Kidney (tissue), 14 donors: ENCODE results near the gene TMSB4X. TPM values are rescaled to one million over a fixed set of nuclear protein-coding genes. Genes with fewer than 3 reads are reported as not detected.

Source experiments
- DNase-seq, 5 donors: peaks; one replicate each; pipeline ENCODE4 v3.0.0-alpha.2; 2013 to 2020
- FAIRE-seq: peaks from 2 replicates; lab custom pipeline; 2012; peaks lifted over from hg19 to GRCh38; lab: Jason Lieb, UNC
- H3K27ac ChIP-seq, 2 donors: one replicate each; pipeline ENCODE4 v1.7.0; 2013; ENCODE audit warnings: low read depth in 2 of 2, low read length in 2 of 2, inconsistent platforms in 1 of 2
- H3K27me3 ChIP-seq: one replicate; pipeline ENCODE4 v1.7.1; 2013; ENCODE audit warnings: low read length, inconsistent platforms; ENCODE audit not compliant: control insufficient read depth, insufficient read depth
- H3K36me3 ChIP-seq, 3 donors: one replicate each; pipeline versions ENCODE4 v1.7.0 to v1.7.1; 2013; ENCODE audit warnings: low read length in 3 of 3, control low read depth in 1 of 3, inconsistent platforms in 1 of 3; ENCODE audit not compliant: insufficient read depth in 3 of 3, control insufficient read depth in 2 of 3
- H3K4me1 ChIP-seq, 3 donors: one replicate each; pipeline versions ENCODE4 v1.7.0 to v1.7.1; 2013; ENCODE audit warnings: low read length in 3 of 3, inconsistent platforms in 1 of 3, low read depth in 1 of 3; ENCODE audit not compliant: control insufficient read depth in 2 of 3, insufficient read depth in 2 of 3
- H3K4me3 ChIP-seq, 3 donors: one replicate each; pipeline versions ENCODE4 v1.7.0 to v1.8.1; 2013; ENCODE audit warnings: low read length in 3 of 3, control low read depth in 1 of 3, inconsistent platforms in 1 of 3
- H3K9ac ChIP-seq, 3 donors: one replicate each; pipeline versions ENCODE4 v1.7.0 to v1.7.1; 2013; ENCODE audit warnings: low read length in 3 of 3, control low read depth in 1 of 3, inconsistent platforms in 1 of 3
- H3K9me3 ChIP-seq, 3 donors: one replicate each; pipeline versions ENCODE4 v1.7.0 to v1.7.1; 2013; ENCODE audit warnings: low read length in 3 of 3, control low read depth in 1 of 3, inconsistent platforms in 1 of 3; ENCODE audit not compliant: control insufficient read depth in 2 of 3, insufficient read depth in 1 of 3
- CTCF ChIP-seq: IDR thresholded peaks from 3 replicates; pipeline ENCODE4 v1.5.1; 2012; ENCODE audit warnings: mild to moderate bottlenecking, moderate library complexity, borderline replicate concordance; ENCODE audit not compliant: insufficient read depth; ENCODE audit errors: extremely low read depth
- intact Hi-C: fragments of 100-400 bp; cut with DNase I; formaldehyde crosslinking; loops from one replicate; pipeline ENCODE4 v1.11.1; 2022
- polyA plus RNA-seq: library from polyadenylated mRNA; stranded (reverse); fragments of 350-450 nt; fragmentation: Illumina TruSeq; extraction: RNeasy Lipid Tissue Mini Kit (QIAGEN cat#74804); gene quantifications from one replicate; pipeline ENCODE4 v1.2.3, GENCODE V29; 2014; ENCODE audit warnings: low read depth, low replicate concordance; ENCODE audit not compliant: insufficient read depth
- total RNA-seq: library from RNA; stranded (reverse); fragmentation: NEBNext Ultra II Directional; extraction: Animal tissue kit (Norgen Biotek cat#: 25700); gene quantifications from one replicate; pipeline ENCODE4 v1.2.1, GENCODE V29; 2021
- donor health status: control.
- donor health status: control.
- donor health status: control.
- donor health status: control.
- donor health status: control.
- donor health status: DM: yes; HTN: yes; CAD: no.
- donor health status: Normal renal cell carcinoma (clear cell type).

The TMSB4X gene
- total and polyA plus RNA-seq, 2 donors from 2014 or later, result 2,421 to 3,432 TPM

GRCh38 chrX:12949927-12950656 is 24.8 kb upstream of the TMSB4X start:
- no peak for TF ChIP-seq CTCF
- H3K9ac ChIP-seq, result no peak overlapping the region
- H3K27ac ChIP-seq, result peak overlapping the region; percentile 32 to 59

GRCh38 chrX:12950851-12951594 is 23.9 kb upstream of the TMSB4X start:
- DNase-seq (no peak), FAIRE-seq (no peak)
- Histone ChIP-seq H3K27me3 (no peaks in the 10 kb centered on the region), H3K9me3 (no peaks in the 10 kb centered on the region), H3K27ac (peak overlapping the region in 1 of 2 donors; percentile 59), H3K36me3 (no peaks in the 10 kb centered on the region), H3K9ac (no peak overlapping the region), H3K4me3 (no peak overlapping the region), H3K4me1 (peaks cover 2 to 14% (median 12%) of the 10 kb centered on the region in 3 donors)
- intact Hi-C loops, result no loop called here
- TF ChIP-seq CTCF, result no peak

More at GRCh38 chrX:12949927-12950656, 24.8 kb upstream of the TMSB4X start:
- FAIRE-seq (no peak), DNase-seq (peak; percentile 30 to 88 (median 58))
- no peaks in the 10 kb centered on the region for H3K36me3 ChIP-seq
- peaks cover 2 to 12% (median 12%) of the 10 kb centered on the region in 3 donors for H3K4me1 ChIP-seq
- intact Hi-C loops, result no loop called here
- H3K9me3 ChIP-seq, result no peaks in the 10 kb centered on the region
- H3K4me3 ChIP-seq, result peak overlapping the region; percentile 16 to 28 (median 28)
- H3K27me3 ChIP-seq, result no peaks in the 10 kb centered on the region

GRCh38 chrX:12951595-12951975 is 23.3 kb upstream of the TMSB4X start:
- Histone ChIP-seq H3K4me3 (no peak overlapping the region), H3K36me3 (no peaks in the 10 kb centered on the region), H3K27me3 (no peaks in the 10 kb centered on the region), H3K4me1 (peaks cover 2 to 19% (median 12%) of the 10 kb centered on the region in 3 donors), H3K9ac (no peak overlapping the region), H3K9me3 (no peaks in the 10 kb centered on the region), H3K27ac (no peak overlapping the region)
- intact Hi-C loops, result no loop called here
- no peak for DNase-seq
- no peak for TF ChIP-seq CTCF
- no peak for FAIRE-seq
